Activated CD8-positive, alpha-beta memory T cell treated with anti-CD3 and anti-CD28 coated beads for 24 hours (primary cell): ENCODE results near the gene TOPAZ1.

Source experiments
- DNase-seq: peaks from one replicate; pipeline ENCODE4 v3.0.0-alpha.2; 2020

Gene TOPAZ1

DNA sequence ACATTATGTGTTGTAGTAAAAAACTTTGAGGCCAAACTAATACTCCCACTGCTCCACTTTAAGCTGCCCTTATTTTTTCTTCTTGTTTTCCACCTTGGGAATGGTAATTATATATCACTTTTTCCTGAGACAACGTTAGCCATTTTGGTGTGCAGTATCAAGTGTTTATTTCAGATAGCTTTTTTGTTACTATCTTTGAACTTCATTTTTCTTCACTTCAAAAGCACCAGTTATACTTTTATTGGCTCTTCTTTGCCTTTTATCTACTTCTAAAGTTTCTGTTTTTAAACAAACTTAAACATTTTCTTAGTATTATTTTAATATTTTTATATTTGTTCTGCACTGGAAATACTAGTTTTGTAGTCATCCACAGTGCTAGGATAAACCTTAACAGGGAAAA lies 6.5 kb downstream of the TOPAZ1 start:
- DNase-seq: no peak

DNA sequence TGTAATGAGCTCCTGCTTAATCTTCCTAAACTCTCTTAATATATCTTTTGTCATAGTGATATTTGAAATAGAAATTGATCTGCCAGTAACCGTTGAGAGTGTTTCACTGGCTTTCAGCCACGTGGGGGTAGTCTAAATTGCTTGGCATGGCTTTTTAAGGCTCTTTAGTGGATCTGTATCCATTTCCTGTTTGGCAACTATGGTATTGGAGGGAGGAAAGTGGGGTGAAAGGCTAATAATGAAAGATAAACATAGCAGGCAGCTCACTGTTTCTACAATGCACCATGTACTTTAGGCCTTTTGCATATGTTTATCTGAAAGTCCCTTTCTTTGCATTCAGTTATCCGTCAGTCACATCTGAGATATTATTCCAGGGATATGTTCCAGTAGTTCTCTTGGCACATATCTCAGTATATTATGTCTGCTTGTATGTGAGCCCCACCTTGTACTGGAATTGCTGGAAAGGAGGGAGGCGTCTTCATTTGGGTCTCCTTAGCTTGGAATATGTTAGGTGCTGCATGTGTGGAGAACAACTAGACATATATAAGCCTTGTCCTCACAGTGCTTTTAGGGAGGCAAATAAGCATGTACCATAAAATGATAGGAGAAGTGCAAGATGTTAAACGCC lies 10.8 kb downstream of the TOPAZ1 start:
- DNase-seq: no peak

DNA sequence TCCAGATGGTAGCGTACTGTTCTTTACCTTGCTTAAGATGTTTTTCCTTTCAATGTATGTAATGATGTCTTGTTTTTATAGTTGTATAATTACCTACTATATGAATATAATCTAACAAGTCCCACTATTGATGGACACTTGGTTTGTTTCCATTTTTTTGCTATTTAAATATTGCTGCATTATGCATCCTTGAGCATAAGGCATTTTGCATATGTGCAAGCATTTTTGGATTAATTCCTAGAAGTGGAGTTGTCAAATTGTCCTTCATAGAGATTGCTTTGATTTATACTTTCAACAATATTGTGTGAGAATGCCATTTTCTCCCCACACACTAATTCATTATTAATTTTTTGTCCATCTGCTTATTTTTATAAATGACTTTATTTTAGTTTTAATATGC lies 17.7 kb downstream of the TOPAZ1 start:
- DNase-seq: no peak

DNA sequence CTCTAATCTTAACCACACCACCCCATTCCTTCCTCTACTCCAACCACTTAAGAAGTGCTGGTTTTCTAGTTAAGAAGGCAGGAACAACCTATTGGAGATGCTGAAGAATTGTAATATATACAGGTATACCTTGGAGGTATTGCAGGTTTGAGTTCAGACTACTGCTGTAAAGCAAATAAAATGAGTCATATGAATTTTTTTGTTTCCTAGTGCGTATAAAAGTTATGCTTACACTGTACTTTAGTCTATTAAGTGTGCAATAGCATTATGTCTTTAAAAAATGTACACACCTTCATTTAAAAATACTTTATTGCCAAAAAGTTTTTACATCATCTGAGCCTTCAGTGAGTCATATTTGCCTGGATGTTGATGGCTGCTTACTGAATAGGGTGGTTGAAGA lies 22.5 kb downstream of the TOPAZ1 start:
- no peak for DNase-seq

DNA sequence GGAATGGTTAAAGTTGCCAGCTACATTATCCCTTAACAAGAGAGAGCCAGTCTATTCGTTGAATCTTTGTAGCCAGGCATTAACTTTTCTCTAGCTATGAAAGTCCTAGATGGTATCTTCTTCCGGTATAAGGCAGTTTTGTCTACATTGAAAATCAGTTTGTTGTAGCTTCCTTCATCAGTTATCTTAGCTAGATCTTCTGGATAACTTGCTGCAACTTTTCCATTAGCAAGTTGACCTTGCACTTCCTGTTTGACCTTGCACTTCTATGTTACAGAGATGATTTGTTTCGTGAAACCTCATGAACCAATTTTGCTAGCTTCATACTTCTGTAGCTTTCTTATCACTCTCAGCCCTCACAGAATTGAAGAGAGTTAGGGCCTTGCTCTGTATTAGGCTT lies 24.1 kb downstream of the TOPAZ1 start:
- no peak for DNase-seq

DNA sequence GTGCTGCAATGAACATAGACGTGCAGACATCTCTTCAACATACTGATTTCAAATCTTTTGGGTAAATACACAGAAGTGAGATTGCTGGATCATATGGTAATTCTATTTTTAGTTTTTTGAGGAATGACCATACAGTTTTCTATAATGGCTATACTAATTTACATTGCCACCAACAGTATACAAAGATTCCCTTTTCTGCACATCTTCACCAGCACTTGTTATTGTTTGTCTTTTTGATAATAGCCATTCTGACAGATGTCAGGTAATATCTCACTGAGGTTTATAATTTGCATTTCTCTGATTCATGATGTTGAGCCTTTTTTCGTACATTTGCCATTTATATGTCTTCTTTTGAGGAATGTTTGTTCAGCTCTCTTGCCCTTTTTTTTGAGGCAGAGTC lies 30.5 kb downstream of the TOPAZ1 start:
- DNase-seq: no peak

DNA sequence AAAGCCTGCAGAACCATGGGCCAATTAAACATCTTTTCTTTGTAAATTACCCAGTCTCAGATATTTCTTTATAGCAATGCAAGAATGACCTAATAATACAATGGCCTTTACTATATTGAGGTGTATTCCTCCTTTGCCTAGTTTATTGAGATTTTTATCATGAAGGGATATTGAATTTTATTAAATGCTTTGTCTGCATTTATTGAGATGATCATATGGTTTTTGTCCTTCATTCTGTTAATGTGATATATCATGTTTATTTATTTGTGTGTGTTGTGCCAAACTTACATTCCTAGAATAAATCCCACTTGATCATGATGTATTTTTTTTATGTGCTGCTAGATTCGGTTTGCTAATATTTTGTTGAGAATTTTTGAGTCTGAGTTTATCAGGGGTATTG lies 36.2 kb downstream of the TOPAZ1 start:
- no peak for DNase-seq

DNA sequence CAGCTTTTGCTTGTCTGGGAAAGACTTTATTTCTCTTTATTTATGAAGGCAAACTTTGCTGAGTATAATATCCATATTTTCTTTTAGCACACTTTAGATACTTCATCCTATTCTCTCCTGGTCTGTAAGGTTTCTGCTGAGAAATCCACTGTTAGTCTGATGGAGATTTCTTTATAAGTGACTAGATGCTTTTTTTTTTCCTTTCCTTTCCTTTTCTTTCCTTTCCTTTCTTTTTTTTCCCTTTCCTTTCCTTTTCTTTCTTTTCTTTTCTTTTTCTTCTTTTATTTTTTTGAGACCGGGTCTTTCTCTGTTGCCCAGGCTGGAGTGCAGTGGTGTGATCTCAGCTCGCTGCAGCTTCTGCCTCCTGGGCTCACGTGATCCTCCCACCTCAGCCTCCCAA lies 38.4 kb downstream of the TOPAZ1 start:
- DNase-seq: no peak

DNA sequence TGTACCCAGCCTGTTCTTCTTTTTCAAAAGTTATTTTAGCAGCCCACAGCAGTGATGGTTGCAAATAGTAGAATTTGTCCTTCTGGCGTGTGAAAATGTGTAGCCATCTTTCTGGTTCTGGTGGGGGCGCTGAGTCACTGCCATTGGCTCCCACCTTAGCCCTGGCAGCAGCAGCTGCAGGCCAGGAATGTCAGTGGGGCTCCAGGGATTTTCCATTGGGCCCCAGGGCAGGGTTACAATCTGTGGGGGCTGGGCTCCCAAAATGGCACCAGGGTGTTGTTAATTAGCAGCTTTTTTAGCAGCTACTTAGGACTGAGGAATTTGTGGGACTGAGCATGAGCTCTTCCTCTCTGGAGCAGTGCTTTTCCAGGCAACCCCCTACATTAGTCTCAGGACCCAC lies 38.9 kb downstream of the TOPAZ1 start:
- DNase-seq: no peak

DNA sequence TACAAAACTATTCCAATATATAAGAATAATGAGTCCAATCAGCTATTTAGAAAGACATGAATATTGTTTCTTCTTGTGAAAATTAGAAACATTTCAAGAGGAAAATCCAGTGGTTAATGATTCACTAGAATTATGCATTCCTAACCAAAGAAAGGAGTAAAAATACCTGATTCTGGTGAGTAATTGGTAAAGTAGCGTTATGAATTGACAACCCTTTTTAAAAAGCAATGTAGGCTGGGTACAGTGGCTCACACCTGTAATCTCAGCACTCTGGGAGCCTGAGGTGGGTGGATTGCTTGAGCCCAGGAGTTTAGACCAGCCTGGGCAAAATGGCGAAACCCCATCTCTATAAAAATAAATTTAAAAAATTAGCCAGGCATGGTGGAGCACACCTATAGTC lies 43.3 kb downstream of the TOPAZ1 start:
- DNase-seq: no peak

DNA sequence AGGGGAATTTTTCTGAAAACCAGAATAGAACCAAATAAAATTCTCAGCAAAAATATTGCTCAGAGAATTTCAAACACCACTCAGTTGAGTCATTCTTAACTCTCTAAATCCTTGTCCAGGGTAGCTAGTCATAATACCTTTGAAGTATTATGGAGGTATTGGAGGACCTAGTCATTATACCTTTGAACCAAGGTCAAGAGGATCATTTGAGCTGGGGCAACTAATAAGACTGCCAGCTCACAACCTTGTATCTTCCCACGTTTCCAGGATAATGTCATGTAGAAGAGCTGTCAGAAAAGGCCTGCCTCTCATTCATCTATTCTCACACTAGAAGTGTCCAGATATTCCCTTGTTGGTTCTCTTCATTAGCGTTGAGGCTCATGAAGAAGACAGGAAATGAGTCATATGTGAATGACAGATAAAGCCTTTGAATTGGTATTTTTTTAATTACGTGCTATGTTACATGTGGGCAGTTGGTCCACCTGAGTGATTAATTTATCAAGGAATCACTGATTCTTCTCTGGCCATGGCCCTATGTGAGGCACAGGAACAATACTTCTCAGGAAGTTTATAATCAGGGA lies 48.3 kb downstream of the TOPAZ1 start:
- DNase-seq: no peak

DNA sequence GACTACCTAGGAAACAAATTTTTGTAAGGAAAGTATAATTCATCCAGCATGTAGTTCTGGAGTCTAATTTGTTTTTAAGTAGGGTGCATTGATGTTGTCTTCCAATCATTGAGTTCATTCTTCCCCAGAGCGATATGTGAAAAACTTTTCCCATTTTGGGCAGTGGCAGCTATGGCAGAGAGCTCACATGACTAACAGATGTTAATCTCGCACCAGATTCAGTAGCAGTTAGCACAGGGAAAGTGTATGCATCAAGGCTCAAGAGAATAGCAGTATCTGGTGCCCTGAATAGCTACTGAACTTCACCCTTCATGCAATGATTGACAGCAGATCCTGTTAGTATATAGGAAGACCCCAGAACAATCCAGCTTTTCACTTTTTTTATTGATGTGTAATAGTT lies 50.6 kb downstream of the TOPAZ1 start:
- no peak for DNase-seq

DNA sequence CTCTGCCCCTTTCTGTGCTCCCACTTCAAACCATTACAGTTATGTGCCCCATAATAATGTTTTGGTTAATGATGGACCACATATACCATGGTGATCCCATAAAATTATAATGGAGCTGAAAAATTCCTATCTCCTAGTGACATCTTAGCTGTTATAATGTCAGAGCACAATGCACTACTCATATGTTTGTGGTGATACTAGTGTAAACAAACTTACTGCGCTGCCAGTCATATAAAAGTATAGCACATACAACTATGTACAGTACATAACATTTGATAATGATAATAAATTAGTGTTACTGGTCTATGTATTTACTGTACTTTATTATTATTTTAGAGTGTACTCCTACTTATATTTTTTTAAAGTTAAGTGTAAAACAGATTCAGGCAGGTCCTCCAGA lies 51.3 kb downstream of the TOPAZ1 start:
- no peak for DNase-seq

DNA sequence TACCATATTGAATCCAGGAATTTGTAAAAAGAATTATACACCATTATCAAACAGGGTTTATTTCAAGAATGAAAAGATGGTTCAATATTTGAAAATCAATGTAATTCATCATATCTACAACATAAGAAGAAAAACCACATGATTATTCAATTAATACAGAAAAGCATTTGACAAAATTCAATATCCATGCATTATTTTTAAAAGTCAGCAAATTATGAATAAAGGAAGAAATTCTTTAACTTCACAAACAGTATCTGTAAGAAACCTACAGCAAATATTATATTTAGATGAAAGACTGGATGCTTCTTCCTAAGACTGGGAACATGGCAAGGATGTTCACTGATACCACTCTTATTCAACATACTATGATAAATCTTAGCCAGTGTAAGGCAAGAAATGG lies 55.6 kb downstream of the TOPAZ1 start:
- no peak for DNase-seq

DNA sequence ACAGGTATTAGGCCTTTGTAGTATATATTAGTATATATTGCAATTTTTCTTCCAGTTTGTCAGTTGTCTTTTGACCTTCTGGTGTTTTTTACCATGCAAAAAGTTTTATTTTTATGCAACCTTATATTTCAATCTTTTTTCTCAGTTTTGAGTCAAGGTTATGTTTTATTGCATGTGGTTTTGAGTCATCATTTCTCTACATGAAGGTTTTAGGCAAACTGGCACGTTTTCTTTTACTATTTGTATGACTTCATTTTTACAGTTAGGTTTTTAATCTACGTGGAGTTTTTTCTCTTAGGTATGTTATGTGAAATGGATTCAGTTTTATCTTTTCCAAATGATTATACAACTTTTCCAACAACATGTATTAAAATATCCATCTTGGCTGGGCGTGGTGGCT lies 60.1 kb downstream of the TOPAZ1 start:
- no peak for DNase-seq

DNA sequence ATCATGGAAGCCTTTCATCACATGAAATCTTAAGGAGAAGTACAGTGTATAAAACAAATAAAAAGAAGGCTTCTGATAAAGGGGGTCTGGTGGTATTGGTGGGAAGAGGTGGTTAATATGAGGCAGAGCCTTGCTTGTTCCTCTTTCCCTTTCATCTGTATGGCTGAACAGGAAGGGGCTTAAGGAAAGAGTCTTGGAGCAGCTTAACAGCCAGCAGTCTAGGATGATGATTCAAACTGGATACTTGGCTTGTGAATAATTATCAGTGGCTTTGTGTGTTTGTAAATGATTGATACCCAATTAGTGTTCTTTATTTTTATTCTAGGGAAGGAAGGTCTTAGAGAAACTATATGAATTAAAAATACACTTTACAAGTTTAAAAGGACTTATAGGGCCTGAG lies 67.8 kb downstream of the TOPAZ1 start:
- no peak for DNase-seq

DNA sequence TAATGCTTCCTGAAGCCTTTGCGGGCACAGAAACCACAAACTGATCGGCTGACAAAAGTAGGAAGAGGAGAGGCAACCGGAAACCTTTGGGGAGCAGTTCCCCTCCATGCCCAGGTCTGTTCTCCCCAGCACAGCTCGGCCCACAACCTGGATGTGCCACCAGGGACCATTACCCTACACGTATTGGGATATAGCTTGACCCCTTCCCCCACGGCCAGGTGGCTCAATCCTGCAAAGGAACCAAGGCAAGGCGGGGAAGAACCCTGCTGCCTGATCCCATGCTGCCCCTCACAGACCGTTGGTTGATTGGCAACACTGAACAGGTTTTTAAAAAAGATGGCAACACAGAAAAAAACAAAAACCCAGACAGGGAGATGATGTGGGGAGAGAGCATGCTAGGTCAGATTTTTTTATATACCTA lies 77.2 kb downstream of the TOPAZ1 start:
- no peak for DNase-seq

DNA sequence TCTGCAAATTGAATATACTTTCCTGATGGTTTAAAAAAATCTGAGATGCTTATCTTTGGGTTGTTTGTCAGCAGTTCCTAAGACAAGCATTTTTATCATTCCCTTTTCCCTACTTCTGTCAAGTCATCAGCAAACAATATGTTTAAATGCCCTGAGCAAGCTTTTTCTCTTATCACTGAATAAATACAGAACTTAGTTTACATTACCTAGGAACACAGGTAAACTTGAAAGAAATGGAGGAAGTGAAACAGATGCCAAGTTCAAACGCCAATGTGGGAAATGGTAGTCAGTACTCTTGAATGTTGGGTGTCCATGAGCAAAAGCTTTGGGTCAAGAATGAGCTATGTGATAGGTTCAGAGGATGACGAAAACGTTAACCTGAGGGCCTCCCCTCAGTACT lies 79.6 kb downstream of the TOPAZ1 start:
- DNase-seq: no peak

DNA sequence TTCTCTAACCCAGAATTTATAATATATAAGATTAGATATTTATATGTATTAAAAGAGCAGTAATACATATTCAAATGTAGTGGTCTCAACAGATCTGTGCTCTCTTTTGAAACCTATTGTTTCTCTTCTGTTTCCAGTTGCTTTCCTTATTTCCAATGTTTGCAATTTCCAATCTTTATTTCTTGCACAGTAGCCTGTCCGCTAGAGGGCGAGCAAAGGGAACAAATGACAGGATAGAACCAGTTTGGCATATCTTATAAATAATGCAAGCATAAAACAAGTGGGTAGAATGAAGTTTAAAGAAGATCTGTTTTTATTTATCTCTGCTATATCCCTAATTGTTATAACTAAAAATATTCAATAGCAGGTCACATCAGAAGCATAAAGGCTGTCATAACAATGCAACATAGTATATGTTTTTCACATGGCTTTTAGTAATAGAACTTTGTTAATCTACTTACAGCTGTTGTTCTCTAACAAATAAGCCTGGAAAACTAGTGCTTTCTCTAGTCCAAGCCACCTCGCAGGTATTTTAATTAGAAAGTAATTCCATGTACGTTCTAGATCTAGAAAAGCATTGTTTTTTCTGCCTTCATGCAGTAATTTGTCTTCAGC lies 81.8 kb downstream of the TOPAZ1 start:
- peak; percentile 61 for DNase-seq

DNA sequence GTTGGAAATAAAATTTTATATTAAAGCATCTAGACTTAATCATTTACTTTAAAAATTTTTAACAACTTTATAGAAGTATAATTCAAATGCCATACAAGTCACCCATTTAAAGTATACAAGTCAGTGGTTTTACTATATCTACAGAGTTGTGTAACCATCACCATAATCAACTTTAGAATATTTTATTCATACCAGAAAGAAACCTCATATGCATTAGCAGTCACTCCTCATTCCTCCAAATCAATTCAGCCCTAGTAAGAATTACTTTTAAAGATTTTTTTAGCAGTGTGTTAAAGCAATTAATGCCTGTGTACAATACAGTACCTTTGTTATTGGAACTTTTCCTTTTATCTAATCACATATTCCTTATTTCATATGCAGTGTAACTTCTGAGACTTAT lies 82.9 kb downstream of the TOPAZ1 start:
- no peak for DNase-seq

DNA sequence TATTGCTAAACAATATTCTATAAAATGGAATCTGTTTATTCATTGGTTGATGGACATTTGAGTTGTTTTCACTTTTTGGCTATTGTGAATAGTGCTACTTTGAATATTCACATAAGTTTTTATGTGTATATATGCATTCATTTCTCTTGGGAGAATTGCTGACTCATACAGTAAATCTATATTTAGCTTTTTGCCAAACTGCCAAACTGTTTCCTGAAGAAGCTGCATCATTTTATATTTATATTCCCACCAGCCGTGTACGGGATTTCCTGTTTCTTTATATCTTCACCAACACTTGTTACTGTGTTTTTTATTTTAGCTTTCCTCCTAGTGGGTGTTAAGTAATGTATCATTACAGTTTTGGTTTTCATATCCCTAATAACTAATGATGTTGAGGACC lies 84.3 kb downstream of the TOPAZ1 start:
- no peak for DNase-seq

DNA sequence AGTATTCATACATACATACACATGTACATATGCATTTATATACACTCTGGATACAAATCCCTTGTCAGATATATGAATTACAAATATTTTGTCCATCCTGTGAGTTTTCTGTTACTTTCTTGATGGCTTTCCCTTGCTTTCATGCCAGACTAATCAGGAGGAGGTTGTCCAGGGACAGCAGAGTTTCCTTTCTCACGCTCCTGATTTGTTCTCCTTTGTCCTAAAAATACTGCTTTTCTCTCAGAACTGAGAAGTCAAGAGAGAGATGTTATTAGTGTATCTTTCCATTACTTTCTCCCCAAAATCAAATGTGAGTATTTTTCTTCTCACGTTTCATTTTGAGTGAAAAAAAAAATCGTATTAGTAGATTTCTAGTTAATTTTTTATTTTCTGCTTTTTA lies 84.8 kb downstream of the TOPAZ1 start:
- no peak for DNase-seq

DNA sequence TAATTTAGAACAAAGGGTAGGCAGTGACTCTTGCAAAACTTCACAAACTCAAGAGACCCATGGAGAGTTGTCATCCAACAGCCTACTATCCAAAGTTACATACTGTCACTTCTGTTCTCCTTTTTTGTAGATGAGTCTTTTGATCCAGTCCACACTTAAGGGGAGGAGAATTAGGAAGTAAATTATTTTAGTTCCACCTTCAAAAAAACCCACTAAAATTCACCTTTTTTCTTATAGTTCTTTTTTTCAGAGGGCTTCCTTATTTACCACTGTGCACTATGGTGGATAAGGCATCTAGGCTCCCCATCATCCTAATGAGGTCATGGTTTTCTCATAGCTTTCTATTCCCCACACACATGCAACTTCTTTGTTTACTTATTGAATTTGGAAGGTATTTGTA lies 88.3 kb downstream of the TOPAZ1 start:
- no peak for DNase-seq

DNA sequence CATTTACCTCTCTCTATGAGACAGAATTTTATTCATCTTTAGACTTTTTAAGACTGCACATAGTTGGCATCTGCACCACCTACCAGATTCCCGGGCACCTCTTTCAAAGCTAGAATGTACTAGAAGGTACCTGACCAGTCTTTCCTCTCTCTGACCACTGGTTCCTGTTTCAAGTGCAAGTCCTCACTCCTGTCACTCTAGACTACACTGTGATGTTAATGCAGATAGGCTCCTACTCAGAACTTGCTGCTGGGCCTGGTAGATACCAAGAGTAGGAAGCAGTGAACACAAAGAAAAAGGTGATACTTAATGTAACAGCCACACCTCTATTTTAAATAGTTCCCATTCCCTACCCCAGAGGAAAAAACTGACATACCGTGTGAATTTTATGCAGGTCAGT lies 88.8 kb downstream of the TOPAZ1 start:
- no peak for DNase-seq

DNA sequence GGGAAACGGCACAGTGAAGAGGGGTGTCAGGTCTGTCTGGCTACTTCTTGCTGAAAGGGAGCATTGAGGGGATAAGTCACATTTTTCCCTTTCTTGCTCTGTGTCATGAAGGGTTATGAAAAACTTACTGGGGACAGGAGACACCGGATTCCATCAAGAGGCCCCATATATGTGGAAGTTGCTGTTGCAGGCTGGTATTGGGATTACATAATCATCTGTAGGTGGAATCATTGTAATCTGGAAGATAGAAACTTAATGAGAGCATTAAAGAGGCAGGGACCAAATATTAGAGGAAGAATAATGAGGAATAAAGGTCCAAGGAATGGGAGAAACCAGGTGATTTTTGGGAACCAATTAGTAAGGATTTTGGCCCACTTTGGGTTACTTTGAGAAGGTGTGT lies 92.6 kb downstream of the TOPAZ1 start:
- no peak for DNase-seq
